Activated CD4-positive, alpha-beta T cell treated with anti-CD3 and anti-CD28 coated beads for 36 hours (primary cell): Measurements from ENCODE around the gene BANF2. TPM values are rescaled to one million over a fixed set of nuclear protein-coding genes. Genes with fewer than 3 reads are reported as not detected.
"Not testable (repeated sequence)": the region's sequence is repeated elsewhere in the genome, so short reads cannot be mapped to it uniquely, and the experiment has no call there.

Experiments used
- ATAC-seq: fragments of 200-7000 bp; cut with Tn5 transposase; one replicate; pipeline ENCODE4 v1.10.0; 2021; ENCODE audit warnings: mild to moderate bottlenecking, moderate library complexity
- CTCF ChIA-PET: fragments of 350-600 bp; sonication (Branson Sonifier 250); formaldehyde crosslinking; loops from one replicate; lab custom pipeline; 2021; ENCODE audit warnings: antibody characterized with exemption; lab: Charles Lee
- POLR2A ChIA-PET: fragments of 350-600 bp; sonication (Branson Sonifier 250); formaldehyde crosslinking; loops from one replicate; lab custom pipeline; 2021; ENCODE audit warnings: antibody characterized with exemption, inconsistent platforms; lab: Charles Lee
- DNase-seq: peaks from one replicate; pipeline ENCODE4 v3.0.0-alpha.2; 2020
- H3K27ac Mint-ChIP-seq: one replicate; pipeline ENCODE4 v1.8.0; 2021; ENCODE audit warnings: mixed read lengths
- H3K27me3 Mint-ChIP-seq: one replicate; pipeline ENCODE4 v1.8.0; 2021; ENCODE audit warnings: mixed read lengths
- H3K36me3 Mint-ChIP-seq: one replicate; pipeline ENCODE4 v1.8.0; 2021; ENCODE audit warnings: low read depth, mixed read lengths
- H3K4me1 Mint-ChIP-seq: one replicate; pipeline ENCODE4 v1.8.0; 2021; ENCODE audit warnings: mixed read lengths
- H3K4me3 Mint-ChIP-seq: one replicate; pipeline ENCODE4 v1.8.0; 2021; ENCODE audit warnings: mild to moderate bottlenecking, moderate library complexity, mixed read lengths
- H3K9me3 Mint-ChIP-seq: one replicate; pipeline ENCODE4 v1.8.0; 2021; ENCODE audit warnings: low read depth, mixed read lengths
- intact Hi-C, 2 experiments: fragments of 100-400 bp; cut with DNase I in 1 of 2; cut with micrococcal nuclease in 1 of 2; formaldehyde crosslinking; loops; one replicate each; pipeline versions ENCODE4 v1.14.2 to v1.15.1; 2022 to 2024; cut with DNase I, micrococcal nuclease
- total RNA-seq, 2 experiments: library from RNA; stranded (reverse); gene quantifications; one replicate each; pipeline ENCODE4 v1.2.3, GENCODE V29; 2021

BANF2 gene
- total RNA-seq, 2 experiments from 2014 or later, result not detected

- peaks cover 2% of the 10 kb centered on the region for H3K9me3 Mint-ChIP-seq
- peaks cover 6% of the 10 kb centered on the region for H3K4me1 Mint-ChIP-seq
- POLR2A ChIA-PET, result no interaction called here
- H3K4me3 Mint-ChIP-seq, result no peak overlapping the region
- H3K27me3 Mint-ChIP-seq, result no peaks in the 10 kb centered on the region
- DNase-seq (no peak), ATAC-seq (no peak)
- CTCF ChIA-PET, result interaction anchor here (1.0 kb wide), 3 partner anchors 9 to 242 kb away, joined by 3 to 5 read pairs (median 3); no protein-coding TSS in a partner anchor
- peaks cover 25% of the 10 kb centered on the region for H3K36me3 Mint-ChIP-seq
- no peak overlapping the region for H3K27ac Mint-ChIP-seq
- intact Hi-C loops, result loop anchor here in 1 of 2 experiments (10.0 kb wide), 1 partner anchor 852 kb away; no protein-coding TSS in a partner anchor
These were observed 42.5 kb upstream of the BANF2 start for GRCh38 chr20:17657079-17657825.

DNA sequence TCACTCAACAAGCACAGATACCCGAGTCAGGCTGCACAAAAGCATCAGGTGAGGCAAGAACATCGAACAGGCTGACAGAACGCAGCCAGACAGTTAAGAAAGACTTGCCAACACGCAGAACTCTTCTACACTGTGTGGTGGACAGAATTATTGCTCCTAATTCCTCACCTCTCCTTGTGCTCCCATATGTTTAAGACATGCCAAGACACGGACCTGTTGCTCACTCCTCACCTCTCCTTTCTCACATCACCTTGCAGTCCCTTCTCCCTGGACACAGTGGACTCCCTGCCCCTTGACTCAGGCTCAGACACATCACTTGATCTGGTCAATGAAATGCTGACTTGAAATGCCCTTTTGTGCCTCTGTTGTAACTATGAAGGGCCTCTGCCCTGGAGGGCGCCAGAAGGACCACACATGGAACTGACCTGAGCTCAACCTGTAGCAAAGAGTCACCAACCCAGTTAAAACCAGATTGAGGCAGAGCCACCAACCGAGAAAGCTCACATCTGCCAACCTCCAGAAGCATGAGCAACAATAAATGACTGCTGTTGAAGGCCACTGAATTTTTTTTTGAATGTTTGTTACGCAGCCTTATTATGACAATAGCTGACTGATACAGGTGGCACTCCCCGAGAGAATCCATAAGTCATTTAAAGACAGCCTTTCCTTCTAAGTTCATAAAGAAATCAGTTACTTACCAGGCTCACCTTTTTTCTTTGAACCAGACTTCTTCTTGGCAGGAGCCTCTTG is 41.7 kb upstream of the BANF2 start:
- Mint-ChIP-seq H3K4me1 (peaks cover 11% of the 10 kb centered on the region), H3K27me3 (no peaks in the 10 kb centered on the region), H3K27ac (no peak overlapping the region), H3K36me3 (peaks cover 25% of the 10 kb centered on the region), H3K9me3 (peaks cover 2% of the 10 kb centered on the region), H3K4me3 (no peak overlapping the region)
- no peak for ATAC-seq
- CTCF ChIA-PET, result interaction anchor here (0.7 to 1.0 kb wide), 4 partner anchors 8 to 112 kb away, joined by 3 to 5 read pairs (median 4); no protein-coding TSS in a partner anchor
- intact Hi-C loops, result loop anchor here in 1 of 2 experiments (10.0 kb wide), 1 partner anchor 853 kb away; no protein-coding TSS in a partner anchor
- POLR2A ChIA-PET, result no interaction called here
- DNase-seq, result no peak

GRCh38 chr20:17658648-17658993 is 41.1 kb upstream of the BANF2 start:
- Mint-ChIP-seq H3K27me3 (no peaks in the 10 kb centered on the region), H3K4me3 (no peak overlapping the region), H3K27ac (no peak overlapping the region), H3K36me3 (peaks cover 25% of the 10 kb centered on the region), H3K4me1 (peaks cover 14% of the 10 kb centered on the region), H3K9me3 (peaks cover 2% of the 10 kb centered on the region)
- no peak for DNase-seq
- ChIA-PET POLR2A (interaction anchor here (0.6 kb wide), 1 partner anchor 19 kb away, joined by 3 read pairs; no protein-coding TSS in a partner anchor), CTCF (interaction anchor here (0.7 to 1.0 kb wide), 2 partner anchors 32 to 112 kb away, joined by 4 read pairs; no protein-coding TSS in a partner anchor)
- no peak for ATAC-seq
- intact Hi-C loops, result loop anchor here in 1 of 2 experiments (10.0 kb wide), 1 partner anchor 854 kb away; no protein-coding TSS in a partner anchor

DNA sequence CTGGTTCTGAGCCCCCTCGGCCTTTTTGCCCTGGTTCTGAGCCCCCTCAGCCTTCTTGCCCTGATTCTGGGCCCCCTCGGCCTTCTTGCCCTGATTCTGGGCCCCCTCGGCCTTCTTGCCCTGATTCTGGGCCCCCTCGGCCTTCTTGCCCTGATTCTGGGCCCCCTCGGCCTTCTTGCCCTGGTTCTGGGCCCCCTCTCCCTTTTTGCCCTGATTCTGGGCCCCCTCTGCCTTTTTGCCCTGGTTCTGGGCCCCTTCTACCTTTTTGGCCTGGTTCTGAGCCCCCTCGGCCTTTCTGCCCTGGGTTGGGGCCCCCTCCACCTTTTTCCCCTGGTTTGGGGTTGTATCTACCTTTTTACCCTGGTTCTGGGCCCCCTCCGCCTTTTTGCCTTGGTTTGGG is 40.4 kb upstream of the BANF2 start:
- H3K4me3 Mint-ChIP-seq, H3K9me3 Mint-ChIP-seq, H3K27me3 Mint-ChIP-seq, ATAC-seq, H3K27ac Mint-ChIP-seq, DNase-seq: not testable (repeated sequence)
- ChIA-PET POLR2A (interaction anchor here (0.6 kb wide), 1 partner anchor 18 kb away, joined by 3 read pairs; no protein-coding TSS in a partner anchor), CTCF (interaction anchor here (1.0 kb wide), 1 partner anchor 111 kb away, joined by 4 read pairs; no protein-coding TSS in a partner anchor)
- Mint-ChIP-seq H3K4me1 (peaks cover 22% of the 10 kb centered on the region), H3K36me3 (peaks cover 25% of the 10 kb centered on the region)
- intact Hi-C loops, result loop anchor here in 1 of 2 experiments (10.0 kb wide), 1 partner anchor 855 kb away; no protein-coding TSS in a partner anchor

DNA sequence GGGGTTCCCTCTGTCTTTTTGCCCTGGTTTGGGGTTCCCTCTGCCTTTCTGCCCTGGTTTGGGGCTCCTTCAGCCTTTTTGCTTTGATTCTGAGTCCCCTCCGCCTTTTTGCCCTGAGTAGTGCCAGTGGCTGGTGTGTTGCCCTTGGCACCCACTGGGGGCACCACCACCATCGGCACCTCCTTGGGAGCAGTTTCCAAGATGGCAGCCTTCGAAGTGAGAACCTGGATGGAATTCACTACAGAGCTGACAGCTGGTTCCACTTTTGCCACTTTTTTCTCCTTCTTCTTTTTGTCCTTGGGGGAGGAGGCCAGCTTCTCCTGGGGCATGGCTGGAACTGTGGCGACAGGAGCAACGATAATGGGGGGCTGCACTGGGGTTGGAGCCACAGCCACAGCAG is 40.0 kb upstream of the BANF2 start:
- Mint-ChIP-seq H3K9me3 (peaks cover 2% of the 10 kb centered on the region), H3K36me3 (peaks cover 25% of the 10 kb centered on the region), H3K27me3 (no peaks in the 10 kb centered on the region), H3K4me3 (no peak overlapping the region), H3K27ac (peak overlapping the region; percentile 10), H3K4me1 (peaks cover 24% of the 10 kb centered on the region)
- CTCF ChIA-PET, result no interaction called here
- POLR2A ChIA-PET, result no interaction called here
- no peak for ATAC-seq
- DNase-seq, result no peak
- intact Hi-C loops, result loop anchor here in 1 of 2 experiments (10.0 kb wide), 1 partner anchor 855 kb away; no protein-coding TSS in a partner anchor

DNA sequence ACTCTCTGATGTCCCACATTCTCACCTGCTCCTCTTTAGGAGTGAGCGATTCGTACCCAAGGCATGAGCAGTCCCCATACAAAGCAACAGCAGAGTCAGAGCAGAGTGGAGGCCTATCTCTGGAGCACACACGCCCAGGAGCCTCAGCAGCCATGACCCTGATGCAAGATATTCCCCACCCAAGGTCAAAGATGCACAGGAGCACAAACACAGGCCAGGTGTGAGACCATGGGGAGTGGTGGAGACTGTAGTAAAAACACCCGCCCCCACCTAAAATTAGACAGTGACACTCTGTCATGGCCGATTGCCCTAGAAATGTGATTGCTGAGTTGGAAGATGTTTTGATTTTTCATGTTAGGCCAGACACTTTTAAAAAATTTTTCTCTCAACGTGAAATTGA is 39.1 kb upstream of the BANF2 start:
- no peak overlapping the region for H3K4me3 Mint-ChIP-seq
- ChIA-PET CTCF (no interaction called here), POLR2A (no interaction called here)
- peaks cover 27% of the 10 kb centered on the region for H3K4me1 Mint-ChIP-seq
- peaks cover 2% of the 10 kb centered on the region for H3K9me3 Mint-ChIP-seq
- H3K36me3 Mint-ChIP-seq, result peaks cover 25% of the 10 kb centered on the region
- no peak for ATAC-seq
- H3K27me3 Mint-ChIP-seq, result no peaks in the 10 kb centered on the region
- no peak overlapping the region for H3K27ac Mint-ChIP-seq
- DNase-seq, result no peak
- intact Hi-C loops, result no loop called here

DNA sequence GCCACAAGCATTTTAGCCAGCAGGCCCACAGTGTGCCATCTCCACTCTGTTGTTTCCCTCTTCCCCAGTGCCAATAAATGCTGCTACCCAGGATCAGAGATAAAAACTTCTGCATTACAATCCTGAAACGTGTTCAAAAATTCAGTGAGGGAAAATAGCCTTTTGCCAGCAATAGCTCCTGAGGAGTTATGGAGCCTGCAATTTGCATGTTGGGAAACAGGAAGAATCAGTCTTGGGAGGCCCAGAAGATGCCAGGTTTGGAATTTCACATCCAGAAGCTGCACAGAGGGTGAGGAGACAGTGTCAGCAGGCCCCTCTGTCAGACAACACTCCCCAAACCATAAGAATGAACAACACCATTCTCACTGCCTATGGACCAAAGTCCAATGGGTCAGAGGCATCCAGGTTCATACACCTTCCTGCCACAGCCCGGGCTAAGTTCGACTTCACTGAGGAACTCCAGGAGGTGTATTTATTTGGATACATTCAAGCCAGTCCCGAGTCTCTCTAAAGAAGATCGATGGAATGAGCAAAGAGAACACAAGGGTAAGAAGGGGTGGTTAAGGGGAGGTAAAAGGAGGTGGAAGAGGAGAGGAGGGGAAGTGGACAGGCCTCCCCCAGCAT is 38.5 kb upstream of the BANF2 start:
- ATAC-seq, result no peak
- Mint-ChIP-seq H3K9me3 (peaks cover 2% of the 10 kb centered on the region), H3K36me3 (peaks cover 25% of the 10 kb centered on the region)

DNA sequence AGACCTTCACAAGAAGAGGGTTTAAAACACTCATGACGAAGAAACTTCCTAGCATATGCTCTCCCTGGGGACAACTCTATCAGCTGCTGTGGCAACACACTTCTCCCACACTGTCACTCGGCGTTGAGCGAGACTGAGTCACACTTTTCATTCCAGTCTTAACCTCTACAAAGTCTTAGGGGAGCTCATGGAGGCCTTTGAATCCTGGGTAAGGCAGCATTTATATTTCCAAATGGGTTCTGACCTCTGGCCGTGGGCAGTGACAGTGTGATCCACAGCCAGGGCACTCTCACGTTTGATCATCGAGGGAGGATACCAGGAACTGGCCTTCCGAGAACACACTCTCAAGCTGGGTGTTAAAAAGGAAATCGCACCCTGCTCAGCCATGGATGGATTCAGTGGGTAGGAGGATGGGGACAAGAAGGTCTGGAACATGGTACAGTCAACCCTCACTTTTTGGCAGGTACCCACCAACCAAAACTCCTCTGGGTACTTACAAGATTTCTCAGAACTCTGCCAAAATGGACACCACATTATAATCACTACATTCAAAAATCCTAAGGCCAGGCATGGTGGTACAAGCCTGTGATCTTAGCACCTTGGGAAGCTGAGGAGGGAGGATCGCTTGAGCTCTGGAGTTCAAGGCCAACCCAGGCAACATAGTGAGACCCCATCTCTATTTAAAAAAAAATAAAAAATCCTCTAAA is 37.3 kb upstream of the BANF2 start:
- peak; percentile 9 for DNase-seq
- POLR2A ChIA-PET, result no interaction called here
- Mint-ChIP-seq H3K4me3 (no peak overlapping the region), H3K36me3 (peaks cover 24% of the 10 kb centered on the region), H3K27me3 (no peaks in the 10 kb centered on the region), H3K27ac (no peak overlapping the region), H3K4me1 (peaks cover 39% of the 10 kb centered on the region), H3K9me3 (peaks cover 2% of the 10 kb centered on the region)
- CTCF ChIA-PET, result no interaction called here
- intact Hi-C loops, result no loop called here
- peak; percentile 34 for ATAC-seq

More for the DNA sequence above, 38.5 kb upstream of the BANF2 start:
- no peak for DNase-seq
- peaks cover 33% of the 10 kb centered on the region for H3K4me1 Mint-ChIP-seq
- ChIA-PET CTCF (no interaction called here), POLR2A (no interaction called here)
- H3K27ac Mint-ChIP-seq, result no peak overlapping the region
- H3K27me3 Mint-ChIP-seq, result no peaks in the 10 kb centered on the region
- intact Hi-C loops, result no loop called here
- H3K4me3 Mint-ChIP-seq, result no peak overlapping the region

DNA sequence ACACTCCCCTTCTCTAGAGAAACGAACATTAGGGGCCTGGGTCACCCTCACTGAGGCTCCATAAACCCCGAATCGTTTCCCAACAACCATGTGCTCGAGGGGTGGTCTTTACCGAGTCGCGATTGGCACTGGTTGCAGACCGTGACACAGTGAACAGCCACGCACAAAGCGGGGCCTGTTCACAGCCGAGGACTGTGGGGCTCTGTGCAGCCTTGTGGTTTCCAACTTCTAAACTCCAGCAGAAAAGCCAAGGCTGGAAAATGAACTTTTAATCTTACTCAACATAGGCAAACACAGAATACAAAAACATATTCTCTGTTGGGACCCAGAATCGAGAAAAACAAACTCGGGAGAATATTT is 36.7 kb upstream of the BANF2 start:
- DNase-seq, result no peak
- Mint-ChIP-seq H3K4me1 (peaks cover 39% of the 10 kb centered on the region), H3K27me3 (no peaks in the 10 kb centered on the region), H3K4me3 (no peak overlapping the region), H3K9me3 (peaks cover 2% of the 10 kb centered on the region), H3K36me3 (peaks cover 19% of the 10 kb centered on the region), H3K27ac (no peak overlapping the region)
- no peak for ATAC-seq
- CTCF ChIA-PET, result no interaction called here
- POLR2A ChIA-PET, result no interaction called here
- intact Hi-C loops, result no loop called here

GRCh38 chr20:17663486-17663885 is 36.3 kb upstream of the BANF2 start:
- ATAC-seq (no peak), DNase-seq (no peak)
- no peak overlapping the region for H3K27ac Mint-ChIP-seq
- H3K27me3 Mint-ChIP-seq, result no peaks in the 10 kb centered on the region
- H3K4me3 Mint-ChIP-seq, result no peak overlapping the region
- H3K36me3 Mint-ChIP-seq, result peaks cover 14% of the 10 kb centered on the region
- CTCF ChIA-PET, result no interaction called here
- intact Hi-C loops, result no loop called here
- H3K9me3 Mint-ChIP-seq, result peaks cover 2% of the 10 kb centered on the region
- POLR2A ChIA-PET, result no interaction called here
- H3K4me1 Mint-ChIP-seq, result peaks cover 39% of the 10 kb centered on the region
